HepG2 (cell line): ENCODE results near the gene CNTN5. TPM values are rescaled to one million over a fixed set of nuclear protein-coding genes. Genes with fewer than 3 reads are reported as not detected.

Experiments used
- ATAC-seq: fragments of 200-7000 bp; cut with Tn5 transposase; 3 replicates; pipeline ENCODE4 v1.9.1; 2020; ENCODE audit warnings: mild to moderate bottlenecking, moderate library complexity
- BruUV-seq: library from RNA; stranded (reverse); fragments of 400-500 nt; replicated peaks from 2 replicates; lab custom pipeline; 2021; lab: Mats Ljungman, UMichigan
- CTCF ChIA-PET: fragments of 300-600 bp; formaldehyde crosslinking; extraction: SDS; loops from one replicate; lab custom pipeline; 2021; ENCODE audit warnings: low total read pairs, inconsistent platforms, low intra/inter-chr PET ratio; lab: Yijun Ruan, JAX
- POLR2A ChIA-PET: fragments of 350-600 bp; sonication (Branson Sonifier 250); formaldehyde crosslinking; loops from one replicate; lab custom pipeline; 2020; ENCODE audit warnings: antibody characterized with exemption, inconsistent platforms; lab: Yijun Ruan, JAX
- DNase-seq: peaks from one replicate; pipeline ENCODE4 v3.0.0-alpha.2; 2015; ENCODE audit warnings: low spot score
- FAIRE-seq: peaks from 3 replicates; lab custom pipeline; 2011; peaks lifted over from hg19 to GRCh38; lab: Jason Lieb, UNC
- H2AFZ ChIP-seq: one replicate; pipeline ENCODE4 v1.6.1; 2011; ENCODE audit warnings: low read length, inconsistent platforms
- H3K27ac ChIP-seq: fragments of 300-600 bp; 3 replicates; pipeline ENCODE4 v1.8.0; 2011; ENCODE audit warnings: mixed run types, mild to moderate bottlenecking, mixed read lengths, low read length, inconsistent platforms; ENCODE audit not compliant: insufficient read depth; ENCODE audit errors: extremely low read length
- H3K27me3 ChIP-seq, 2 experiments: fragments of 200-600 bp in 1 of 2; 2 replicates in 1 of 2; 3 replicates in 1 of 2; pipeline versions ENCODE4 v1.6.0 to v1.8.0; 2011; ENCODE audit warnings: low read length in 2 of 2, mild to moderate bottlenecking in 2 of 2, moderate library complexity in 2 of 2, inconsistent platforms in 1 of 2; ENCODE audit not compliant: insufficient read depth in 2 of 2, control insufficient read depth in 1 of 2
- H3K36me3 ChIP-seq, 2 experiments: fragments of 200-600 bp in 1 of 2; replicated peaks in 1 of 2; 2 replicates in 1 of 2; 3 replicates in 1 of 2; pipeline versions ENCODE4 v1.5.1 to v1.8.0; 2011; ENCODE audit warnings: low read length in 2 of 2, inconsistent platforms in 1 of 2; ENCODE audit not compliant: insufficient read depth in 2 of 2, control insufficient read depth in 1 of 2
- H3K4me1 ChIP-seq: 2 replicates; pipeline ENCODE4 v1.5.1; 2012; ENCODE audit warnings: low read length, inconsistent platforms; ENCODE audit not compliant: insufficient read depth
- H3K4me2 ChIP-seq: 2 replicates; pipeline ENCODE4 v1.6.0; 2011; ENCODE audit warnings: low read depth, low read length, inconsistent platforms
- H3K4me3 ChIP-seq, 3 experiments: fragments of 200-600 bp in 1 of 3; sonication (generic), shearing (Covaris generic) in 1 of 3; replicated peaks in 1 of 3; 2 replicates each; pipeline ENCODE4 v1.5.1; 2011 to 2016; ENCODE audit warnings: low read length in 3 of 3, inconsistent platforms in 2 of 3, low read depth in 2 of 3, mild to moderate bottlenecking in 2 of 3, control low read depth in 1 of 3, mixed read lengths in 1 of 3; ENCODE audit not compliant: insufficient read depth in 1 of 3
- H3K79me2 ChIP-seq: one replicate; pipeline ENCODE4 v1.6.1; 2011; ENCODE audit warnings: low read length, inconsistent platforms; ENCODE audit not compliant: insufficient read depth
- H3K9ac ChIP-seq: 2 replicates; pipeline ENCODE4 v1.6.0; 2011; ENCODE audit warnings: mild to moderate bottlenecking, low read depth, low read length, inconsistent platforms; ENCODE audit not compliant: insufficient read depth
- H3K9me3 ChIP-seq: 2 replicates; pipeline ENCODE4 v1.5.1; 2012; ENCODE audit warnings: mild to moderate bottlenecking, low read length
- H4K20me1 ChIP-seq: 2 replicates; pipeline ENCODE4 v1.6.0; 2011; ENCODE audit warnings: inconsistent platforms, mild to moderate bottlenecking, low read length, moderate library complexity; ENCODE audit not compliant: insufficient read depth
- ARID3A ChIP-seq: IDR thresholded peaks from 2 replicates; pipeline ENCODE4 v1.6.1; 2012; ENCODE audit warnings: low read depth, low read length, improper control_type of control experiment
- CEBPB ChIP-seq: IDR thresholded peaks from 2 replicates; pipeline ENCODE4 v1.6.1; 2011; ENCODE audit warnings: low read depth, low read length, improper control_type of control experiment, borderline replicate concordance
- MEF2D ChIP-seq: sonication (generic); formaldehyde crosslinking; IDR thresholded peaks from 2 replicates; pipeline ENCODE4 v1.5.1; 2020; ENCODE audit warnings: mild to moderate bottlenecking, missing genetic modification reagents
- PHF21A ChIP-seq: sonication (generic); formaldehyde crosslinking; IDR thresholded peaks from 2 replicates; pipeline ENCODE4 v1.5.0; 2020; ENCODE audit warnings: mild to moderate bottlenecking, missing genetic modification reagents
- RFXAP ChIP-seq: sonication (generic); formaldehyde crosslinking; IDR thresholded peaks from 2 replicates; pipeline ENCODE4 v1.4.0; 2020; ENCODE audit warnings: missing genetic modification reagents, borderline replicate concordance
- TMF1 ChIP-seq: sonication (generic); formaldehyde crosslinking; IDR thresholded peaks from 2 replicates; pipeline ENCODE4 v1.8.1; 2022; ENCODE audit warnings: low read depth, missing genetic modification reagents
- ZNF18 ChIP-seq: sonication (generic); formaldehyde crosslinking; IDR thresholded peaks from 2 replicates; pipeline ENCODE4 v1.8.0; 2022; ENCODE audit warnings: mild to moderate bottlenecking, missing genetic modification reagents; ENCODE audit not compliant: insufficient replicate concordance
- ZNF235 ChIP-seq: sonication (generic); formaldehyde crosslinking; IDR thresholded peaks from 2 replicates; pipeline ENCODE4 v1.8.1; 2023; ENCODE audit warnings: mild to moderate bottlenecking, missing genetic modification reagents, borderline replicate concordance
- WGBS: methylation state at CpG from one replicate; pipeline ENCODE4 v1.1.6; 2017; ENCODE audit warnings: low lambda C conversion rate; 5-methylcytosine and 5-hydroxymethylcytosine counted together
- in situ Hi-C: cut with HindIII; loops from 2 replicates; pipeline ENCODE4 v1.10.0; 2017; ENCODE audit warnings: low pct_unique_long_range_greater_than_20kb; ENCODE audit not compliant: extremely low pct_ligation_motif_present
- intact Hi-C: fragments of 100-400 bp; cut with micrococcal nuclease; formaldehyde crosslinking; loops from one replicate; pipeline ENCODE4 v1.10.0; 2022; ENCODE audit not compliant: unreplicated experiment
- polyA plus RNA-seq, 8 experiments: library from polyadenylated mRNA; depleted of rRNA in 3 of 8; stranded (reverse) in 7 of 8; unstranded in 1 of 8; fragments of >200 nt; fragmentation: Illumina TruSeq in 4 of 8; extraction: Trizol in 4 of 8; gene quantifications; 2 replicates each; pipeline versions ENCODE4 v1.2.1 to v1.2.3, GENCODE V29; 2011 to 2016; ENCODE audit warnings: low read depth in 4 of 8, missing spikeins in 1 of 8, mixed read lengths in 1 of 8; ENCODE audit not compliant: insufficient read depth in 1 of 8
- total RNA-seq, 5 experiments: library from RNA; depleted of rRNA; stranded (reverse); fragments of >200 nt; fragmentation: Illumina TruSeq; extraction: Trizol; gene quantifications; 2 replicates each; pipeline ENCODE4 v1.2.3, GENCODE V29; 2016; ENCODE audit warnings: low read depth in 1 of 5

Gene CNTN5
- total and polyA plus RNA-seq, 2 of the 13 experiments (the other 11 are each of a cell fraction or from before 2014, with no cell fraction given), result not detected

- no TSS peak for BruUV-seq
- DNase-seq (no peak), ATAC-seq (no peak), FAIRE-seq (no peak)
- ChIA-PET POLR2A (no interaction called here), CTCF (no interaction called here)
- Histone ChIP-seq H3K79me2 (no peaks in the 10 kb centered on the region), H2AFZ (no peak overlapping the region), H4K20me1 (no peaks in the 10 kb centered on the region), H3K9me3 (no peaks in the 10 kb centered on the region), H3K4me2 (no peak overlapping the region), H3K4me1 (peaks cover 15% of the 10 kb centered on the region; the same call in 1 of the 2 replicates), H3K27me3 (no peaks in the 10 kb centered on the region), H3K27ac (no peak overlapping the region), H3K36me3 (no peaks in the 10 kb centered on the region)
- intact Hi-C loops, result no loop called here
- WGBS, result 12% methylated on average over 1 of the region's 1 CpG
- in situ Hi-C loops, result no loop called here
- TF ChIP-seq PHF21A (CRISPR knock-in tag), result no peak
- TF ChIP-seq RFXAP (CRISPR knock-in tag), result no peak
- TF ChIP-seq ZNF18 (CRISPR knock-in tag), result no peak
- TF ChIP-seq MEF2D (CRISPR knock-in tag), result no peak
- peak; percentile 84 for TF ChIP-seq CEBPB
- no peak for TF ChIP-seq ZNF235 (CRISPR knock-in tag)
- no peak for TF ChIP-seq TMF1 (CRISPR knock-in tag)
- no peak for TF ChIP-seq ARID3A
- TF ChIP-seq, all 625 proteins: peak for 1
- Histone ChIP-seq H3K9ac (no peak overlapping the region), H3K4me3 (no peak overlapping the region)
These were observed 235.9 kb downstream of the CNTN5 start for GRCh38 chr11:99256614-99257013.
